Natural killer cell (primary cell): ENCODE data around the gene CCDC9B. TPM values are rescaled to one million over a fixed set of nuclear protein-coding genes. Genes with fewer than 3 reads are reported as not detected.
A peak's percentile ranks its signal among the peaks of the same experiment; 100 is the strongest.

Experiments used
- ATAC-seq, 3 donors: fragments of 150-1000 bp in 2 of 3; fragments of 200-7000 bp in 1 of 3; cut with Tn5 transposase; 1 replicate in 1 of 3; 2 replicates in 2 of 3; pipeline ENCODE4 v1.10.0; 2021; ENCODE audit warnings: mild to moderate bottlenecking in 2 of 3, moderate library complexity in 2 of 3
- DNase-seq, 2 donors: peaks; one replicate each; pipeline versions ENCODE4 v3.0.0 to v3.0.0-alpha.2; 2013 to 2021; ENCODE audit warnings: mixed read lengths in 1 of 2
- H3K27ac ChIP-seq: one replicate; pipeline ENCODE4 v1.5.1; 2013; ENCODE audit warnings: mild to moderate bottlenecking, low read length
- H3K27me3 ChIP-seq: one replicate; pipeline ENCODE4 v1.6.1; 2013; ENCODE audit warnings: low read length; ENCODE audit not compliant: control insufficient read depth, insufficient read depth
- H3K36me3 ChIP-seq: one replicate; pipeline ENCODE4 v1.6.1; 2013; ENCODE audit warnings: low read length; ENCODE audit not compliant: control insufficient read depth, insufficient read depth
- H3K4me1 ChIP-seq: one replicate; pipeline ENCODE4 v1.6.1; 2013; ENCODE audit warnings: low read length; ENCODE audit not compliant: control insufficient read depth, insufficient read depth
- H3K4me3 ChIP-seq: one replicate; pipeline ENCODE4 v1.5.1; 2013; ENCODE audit warnings: low read length
- H3K9me3 ChIP-seq: one replicate; pipeline ENCODE4 v1.6.1; 2013; ENCODE audit warnings: low read length; ENCODE audit not compliant: control insufficient read depth, insufficient read depth
- H3K27ac Mint-ChIP-seq, 2 donors: one replicate each; pipeline ENCODE4 v1.8.0; 2022; ENCODE audit warnings: mild to moderate bottlenecking in 2 of 2, mixed read lengths in 2 of 2, moderate library complexity in 1 of 2
- H3K27me3 Mint-ChIP-seq, 2 donors: one replicate each; pipeline ENCODE4 v1.8.0; 2022; ENCODE audit warnings: low read depth in 2 of 2, mixed read lengths in 2 of 2
- H3K36me3 Mint-ChIP-seq: one replicate; pipeline ENCODE4 v1.8.0; 2022; ENCODE audit warnings: mixed read lengths
- H3K4me1 Mint-ChIP-seq, 2 donors: one replicate each; pipeline ENCODE4 v1.8.0; 2022; ENCODE audit warnings: mixed read lengths in 2 of 2
- H3K4me3 Mint-ChIP-seq: one replicate; pipeline ENCODE4 v1.8.0; 2022; ENCODE audit warnings: mild to moderate bottlenecking, moderate library complexity, mixed read lengths
- H3K9me3 Mint-ChIP-seq, 2 donors: one replicate each; pipeline ENCODE4 v1.8.0; 2022; ENCODE audit warnings: mixed read lengths in 2 of 2
- CTCF ChIP-seq: fragments of 200-600 bp; IDR thresholded peaks from one replicate; pipeline ENCODE4 v1.8.0; 2022; ENCODE audit warnings: antibody characterized with exemption
- WGBS: methylation state at CpG from one replicate; pipeline ENCODE4 v1.1.7; 2013; ENCODE audit warnings: missing lambda C conversion rate; ENCODE audit not compliant: insufficient coverage; 5-methylcytosine and 5-hydroxymethylcytosine counted together
- intact Hi-C: fragments of 100-400 bp; cut with micrococcal nuclease; formaldehyde crosslinking; loops from one replicate; pipeline ENCODE4 v1.14.2; 2022
- total RNA-seq, 4 donors: library from RNA; stranded (reverse); fragments of 120-200 nt in 1 of 4; gene quantifications; one replicate each; pipeline versions ENCODE4 v1.2.3 to v1.2.4, GENCODE V29; 2013 to 2022

CCDC9B gene
- total RNA-seq, 3 donors from 2014 or later (not counting 1 experiment from before 2014, with no cell fraction given), result 4.4 to 5.3 (median 4.7) TPM

DNA sequence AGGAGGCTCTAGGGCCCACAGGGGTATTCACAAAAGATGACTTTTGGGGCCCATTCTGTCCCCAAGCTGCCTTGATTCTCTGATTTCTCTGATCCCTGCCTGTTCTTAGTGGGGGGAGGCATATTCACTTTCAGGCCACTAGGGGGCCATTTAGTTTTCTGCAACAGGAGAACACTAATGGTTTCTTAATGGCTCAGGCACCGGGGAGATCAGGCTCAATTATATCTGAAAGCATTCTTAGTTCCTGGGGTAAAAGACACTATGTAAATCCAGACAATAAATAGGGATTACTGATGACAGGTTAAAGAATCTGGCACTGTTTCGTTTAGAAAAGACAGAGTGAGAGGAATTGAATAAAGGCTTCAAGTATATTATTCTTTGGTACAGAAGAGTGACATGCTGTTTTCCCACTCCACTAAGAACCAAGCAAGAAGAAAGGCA is 19.8 kb downstream of the CCDC9B start:
- H3K27ac Mint-ChIP-seq, result peak overlapping the region; percentile 41 to 64
- WGBS, result 0% methylated on average over 2 of the region's 2 CpGs
- Histone ChIP-seq H3K9me3 (no peaks in the 10 kb centered on the region), H3K27ac (no peak overlapping the region), H3K27me3 (no peaks in the 10 kb centered on the region), H3K36me3 (no peaks in the 10 kb centered on the region), H3K4me1 (peaks cover 23% of the 10 kb centered on the region), H3K4me3 (no peak overlapping the region)
- H3K36me3 Mint-ChIP-seq, result no peaks in the 10 kb centered on the region
- ATAC-seq (peak in 2 of 3 donors; percentile 17 to 29), DNase-seq (peak in 1 of 2 donors; percentile 82)
- peak overlapping the region; percentile 78 for H3K4me3 Mint-ChIP-seq
- intact Hi-C loops, result loop anchor here (1.0 kb wide), 1 partner anchor 13 kb away; no protein-coding TSS in a partner anchor
- H3K4me1 Mint-ChIP-seq, result peaks cover 24 to 37% of the 10 kb centered on the region in 2 donors
- no peaks in the 10 kb centered on the region for H3K9me3 Mint-ChIP-seq
- no peaks in the 10 kb centered on the region for H3K27me3 Mint-ChIP-seq
- peak; percentile 88 for TF ChIP-seq CTCF

- Histone ChIP-seq H3K4me1 (peaks cover 22% of the 10 kb centered on the region), H3K36me3 (no peaks in the 10 kb centered on the region), H3K27ac (no peak overlapping the region), H3K4me3 (no peak overlapping the region), H3K9me3 (no peaks in the 10 kb centered on the region), H3K27me3 (no peaks in the 10 kb centered on the region)
- H3K27me3 Mint-ChIP-seq, result no peaks in the 10 kb centered on the region
- peaks cover 28 to 41% of the 10 kb centered on the region in 2 donors for H3K4me1 Mint-ChIP-seq
- H3K27ac Mint-ChIP-seq, result no peak overlapping the region
- 100% methylated on average over 1 of the region's 1 CpG for WGBS
- no peak overlapping the region for H3K4me3 Mint-ChIP-seq
- no peaks in the 10 kb centered on the region for H3K36me3 Mint-ChIP-seq
- no peak for DNase-seq
- intact Hi-C loops, result no loop called here
- H3K9me3 Mint-ChIP-seq, result no peaks in the 10 kb centered on the region
- no peak for ATAC-seq
- TF ChIP-seq CTCF, result no peak
Observed at GRCh38 chr15:40320409-40320808, 20.3 kb downstream of the CCDC9B start.

- no peak for TF ChIP-seq CTCF
- 84% methylated on average over 3 of the region's 4 CpGs for WGBS
- Histone ChIP-seq H3K4me1 (peaks cover 30% of the 10 kb centered on the region), H3K9me3 (no peaks in the 10 kb centered on the region), H3K27me3 (no peaks in the 10 kb centered on the region), H3K36me3 (no peaks in the 10 kb centered on the region), H3K27ac (no peak overlapping the region), H3K4me3 (no peak overlapping the region)
- H3K4me3 Mint-ChIP-seq, result no peak overlapping the region
- ATAC-seq (no peak), DNase-seq (no peak)
- no peaks in the 10 kb centered on the region for H3K9me3 Mint-ChIP-seq
- no peak overlapping the region for H3K27ac Mint-ChIP-seq
- intact Hi-C loops, result no loop called here
- H3K4me1 Mint-ChIP-seq, result peaks cover 39 to 51% of the 10 kb centered on the region in 2 donors
- no peaks in the 10 kb centered on the region for H3K36me3 Mint-ChIP-seq
- H3K27me3 Mint-ChIP-seq, result no peaks in the 10 kb centered on the region
Observed at GRCh38 chr15:40317580-40317979, 23.2 kb downstream of the CCDC9B start.

DNA sequence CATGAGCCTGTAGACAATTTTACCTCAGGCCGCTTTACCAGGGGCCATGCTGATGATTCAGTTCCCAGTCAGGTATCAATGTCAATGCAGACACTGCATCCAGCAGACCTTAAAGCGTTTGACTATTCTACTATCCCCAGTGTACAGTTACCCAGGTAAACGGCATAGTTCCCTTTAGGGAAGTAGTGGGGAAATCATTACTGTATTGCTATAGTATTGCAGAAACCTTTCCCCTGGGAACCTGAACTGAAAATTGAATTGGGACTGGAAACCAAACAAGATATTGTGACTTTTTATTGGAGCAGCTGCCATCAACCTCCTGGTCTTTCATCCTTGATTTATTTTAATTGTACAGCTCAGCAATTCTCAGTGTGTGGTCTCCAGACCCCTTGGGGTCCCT is 23.8 kb downstream of the CCDC9B start:
- H3K27ac ChIP-seq, result no peak overlapping the region
- Mint-ChIP-seq H3K4me3 (no peak overlapping the region), H3K27ac (no peak overlapping the region), H3K4me1 (peaks cover 45 to 51% of the 10 kb centered on the region in 2 donors), H3K27me3 (no peaks in the 10 kb centered on the region), H3K36me3 (no peaks in the 10 kb centered on the region), H3K9me3 (no peaks in the 10 kb centered on the region)
- H3K27me3 ChIP-seq, result no peaks in the 10 kb centered on the region
- TF ChIP-seq CTCF, result no peak
- 83% methylated on average over 3 of the region's 3 CpGs for WGBS
- peaks cover 31% of the 10 kb centered on the region for H3K4me1 ChIP-seq
- no peak for DNase-seq
- H3K9me3 ChIP-seq, result no peaks in the 10 kb centered on the region
- intact Hi-C loops, result no loop called here
- ATAC-seq, result no peak
- H3K36me3 ChIP-seq, result no peaks in the 10 kb centered on the region
- no peak overlapping the region for H3K4me3 ChIP-seq
